GM21619 (cell line): ENCODE measurements around the gene CCDC43.

Experiments
- ATAC-seq: cut with Tn5 transposase; IDR thresholded peaks from one replicate; pipeline ENCODE4 v1.9.1; 2021; ENCODE audit not compliant: unreplicated experiment

Gene CCDC43

GRCh38 chr17:44628243-44629188, 61.1 kb downstream of the CCDC43 start:
- no peak for ATAC-seq

- no peak for ATAC-seq
These were observed 61.9 kb downstream of the CCDC43 start for GRCh38 chr17:44627513-44628242.
